GM12878 (cell line): ENCODE measurements around the gene PLEKHA7. TPM values are rescaled to one million over a fixed set of nuclear protein-coding genes. Genes with fewer than 3 reads are reported as not detected.

Source experiments
- ATAC-seq: fragments of 200-7000 bp; cut with Tn5 transposase; 3 replicates; pipeline ENCODE4 v1.9.1; 2020; ENCODE audit warnings: mild to moderate bottlenecking, moderate library complexity
- BruUV-seq: library from RNA; stranded (reverse); fragments of 400-500 nt; replicated peaks from 2 replicates; lab custom pipeline; 2021; lab: Mats Ljungman, UMichigan
- CTCF ChIA-PET: fragments of 300-600 bp; sonication (Branson Sonifier 250); formaldehyde crosslinking; extraction: SDS; loops from one replicate; lab custom pipeline; 2021; ENCODE audit warnings: inconsistent platforms; lab: Yijun Ruan, JAX
- POLR2A ChIA-PET: fragments of 350-600 bp; formaldehyde crosslinking; extraction: SDS; loops from one replicate; lab custom pipeline; 2021; ENCODE audit warnings: inconsistent platforms; lab: Charles Lee
- RAD21 ChIA-PET: fragments of 300-600 bp; sonication (Branson Sonifier 250); formaldehyde crosslinking; loops from one replicate; lab custom pipeline; 2023; ENCODE audit warnings: antibody characterized with exemption; ENCODE audit not compliant: unreplicated experiment; lab: Charles Lee
- SMC1A ChIA-PET: fragments of 300-600 bp; sonication (Branson Sonifier 250); formaldehyde crosslinking; loops from one replicate; lab custom pipeline; 2023; ENCODE audit not compliant: unreplicated experiment, uncharacterized antibody; lab: Charles Lee
- DNase-seq: peaks from one replicate; pipeline ENCODE4 v3.0.0-alpha.2; 2011; ENCODE audit warnings: low read depth, low spot score
- FAIRE-seq: peaks from 3 replicates; lab custom pipeline; 2011; peaks lifted over from hg19 to GRCh38; lab: Jason Lieb, UNC
- H2AFZ ChIP-seq: 2 replicates; pipeline ENCODE4 v1.6.0; 2011; ENCODE audit warnings: low read depth, low read length, control low read depth; ENCODE audit not compliant: control insufficient read depth
- H3K27ac ChIP-seq: 2 replicates; pipeline ENCODE4 v1.5.1; 2011; ENCODE audit warnings: control low read depth; ENCODE audit not compliant: control insufficient read depth, insufficient read depth
- H3K27me3 ChIP-seq, 2 experiments: replicated peaks in 1 of 2; 2 replicates each; pipeline versions ENCODE4 v1.6.0 to v1.6.1; 2011; ENCODE audit warnings: low read length in 1 of 2; ENCODE audit not compliant: control insufficient read depth in 2 of 2, insufficient read depth in 2 of 2
- H3K36me3 ChIP-seq, 2 experiments: 2 replicates each; pipeline ENCODE4 v1.5.1; 2011; ENCODE audit warnings: low read length in 1 of 2; ENCODE audit not compliant: control insufficient read depth in 2 of 2, insufficient read depth in 2 of 2
- H3K4me1 ChIP-seq: 2 replicates; pipeline ENCODE4 v1.6.1; 2011; ENCODE audit warnings: mild to moderate bottlenecking, low read length, moderate library complexity, mixed read lengths; ENCODE audit not compliant: control insufficient read depth, insufficient read depth
- H3K4me2 ChIP-seq: 2 replicates; pipeline ENCODE4 v1.6.0; 2011; ENCODE audit warnings: control low read depth; ENCODE audit not compliant: control insufficient read depth, insufficient read depth
- H3K4me3 ChIP-seq: fragments of 200-600 bp; sonication (generic); 2 replicates; pipeline ENCODE4 v1.5.1; 2016
- H3K79me2 ChIP-seq: 2 replicates; pipeline ENCODE4 v1.6.0; 2011; ENCODE audit warnings: low read length; ENCODE audit not compliant: control insufficient read depth, insufficient read depth
- H3K9ac ChIP-seq: 2 replicates; pipeline ENCODE4 v1.8.0; 2011; ENCODE audit warnings: low read length, control low read depth, mixed read lengths; ENCODE audit not compliant: control insufficient read depth, insufficient read depth
- H3K9me3 ChIP-seq: replicated peaks from 3 replicates; pipeline ENCODE4 v1.5.1; 2011; ENCODE audit warnings: mild to moderate bottlenecking, low read length; ENCODE audit not compliant: control insufficient read depth, insufficient read depth
- H4K20me1 ChIP-seq: 2 replicates; pipeline ENCODE4 v1.6.0; 2011; ENCODE audit not compliant: control insufficient read depth, insufficient read depth
- BMI1 ChIP-seq: fragments of 450-650 bp; IDR thresholded peaks from 2 replicates; pipeline ENCODE4 v1.6.1; 2016; ENCODE audit warnings: mild to moderate bottlenecking, moderate library complexity, borderline replicate concordance
- BRCA1 ChIP-seq: IDR thresholded peaks from 2 replicates; pipeline ENCODE4 v1.6.1; 2011; ENCODE audit warnings: low read depth, low read length, improper control_type of control experiment
- EGR1 ChIP-seq, 2 experiments: IDR thresholded peaks; 1 replicate in 1 of 2; 2 replicates in 1 of 2; pipeline ENCODE4 v1.6.1; 2011 to 2012; ENCODE audit warnings: low read depth in 2 of 2, low read length in 2 of 2, borderline replicate concordance in 1 of 2, mild to moderate bottlenecking in 1 of 2, moderate library complexity in 1 of 2
- GABPA ChIP-seq: IDR thresholded peaks from 2 replicates; pipeline ENCODE4 v1.6.1; 2014; ENCODE audit warnings: antibody characterized with exemption, low read depth, mild to moderate bottlenecking, inconsistent platforms
- IKZF2 ChIP-seq, 2 experiments: fragments of 450-650 bp; IDR thresholded peaks; 2 replicates each; pipeline ENCODE4 v1.6.1; 2017; ENCODE audit warnings: mild to moderate bottlenecking in 2 of 2, moderate library complexity in 2 of 2
- MEF2A ChIP-seq: IDR thresholded peaks from 2 replicates; pipeline ENCODE4 v1.6.1; 2011; ENCODE audit warnings: low read depth, mild to moderate bottlenecking, low read length, moderate library complexity; ENCODE audit not compliant: insufficient read depth
- MTA2 ChIP-seq: fragments of 450-650 bp; IDR thresholded peaks from 2 replicates; pipeline ENCODE4 v1.6.1; 2016; ENCODE audit warnings: low read depth, mild to moderate bottlenecking, moderate library complexity
- MTA3 ChIP-seq: IDR thresholded peaks from 2 replicates; pipeline ENCODE4 v1.6.1; 2012; ENCODE audit warnings: low read length, inconsistent platforms, borderline replicate concordance
- MYB ChIP-seq: fragments of 150-350 bp; IDR thresholded peaks from 2 replicates; pipeline ENCODE4 v1.6.1; 2014; ENCODE audit warnings: mild to moderate bottlenecking, low read depth, low read length, borderline replicate concordance
- NR2C2 ChIP-seq: IDR thresholded peaks from 2 replicates; pipeline ENCODE4 v1.6.1; 2011; ENCODE audit warnings: borderline replicate concordance, low read depth; ENCODE audit not compliant: control insufficient read depth, insufficient read length
- SIN3A ChIP-seq: IDR thresholded peaks from 2 replicates; pipeline ENCODE4 v1.6.1; 2012; ENCODE audit warnings: low read depth, low read length, improper control_type of control experiment
- SREBF1 ChIP-seq: IDR thresholded peaks from 2 replicates; pipeline ENCODE4 v1.6.1; 2012; ENCODE audit warnings: mild to moderate bottlenecking, low read length
- TAF1 ChIP-seq: IDR thresholded peaks from 2 replicates; pipeline ENCODE4 v1.6.1; 2011; ENCODE audit warnings: mild to moderate bottlenecking, low read depth, low read length, borderline replicate concordance
- TARDBP ChIP-seq: IDR thresholded peaks from 2 replicates; pipeline ENCODE4 v1.6.1; 2016; ENCODE audit warnings: borderline replicate concordance
- WGBS: methylation state at CpG from one replicate; pipeline ENCODE4 v1.1.6; 2016; ENCODE audit warnings: low lambda C conversion rate; ENCODE audit not compliant: insufficient replicate concordance, insufficient coverage; ENCODE audit errors: missing lambda C conversion rate; 5-methylcytosine and 5-hydroxymethylcytosine counted together
- in situ Hi-C: fragments of 300-500 bp; cut with MboI; formaldehyde crosslinking; loops from 9 replicates; pipeline ENCODE4 v1.14.3; 2018; ENCODE audit warnings: mixed read lengths
- intact Hi-C: fragments of 100-400 bp; cut with micrococcal nuclease; formaldehyde crosslinking; loops from one replicate; pipeline ENCODE4 v1.14.2; 2022; ENCODE audit not compliant: unreplicated experiment
- polyA plus RNA-seq, 11 experiments: library from polyadenylated mRNA; depleted of rRNA in 4 of 11; unstranded in 6 of 11; stranded (reverse) in 5 of 11; fragments of >200 nt; fragmentation: Nextera tagmentation in 4 of 11; fragmentation: Illumina TruSeq in 1 of 11; extraction: Ambion mirVana in 4 of 11; extraction: Trizol in 1 of 11; gene quantifications; 1 replicate in 1 of 11; 2 replicates in 10 of 11; pipeline versions ENCODE4 v1.2.1 to v1.2.3, GENCODE V29; 2011 to 2016; ENCODE audit warnings: inconsistent platforms in 2 of 11, missing spikeins in 2 of 11, low read depth in 1 of 11
- total RNA-seq, 4 experiments: library from RNA; depleted of rRNA in 3 of 4; stranded (reverse); fragments of >200 nt in 3 of 4; fragmentation: Illumina TruSeq in 1 of 4; extraction: Trizol in 1 of 4; gene quantifications; 2 replicates each; pipeline versions ENCODE4 v1.2.1 to v1.2.3, GENCODE V29; 2013 to 2021
- TF ChIP-seq, protein P1 (sequence below): IDR thresholded peaks from 2 replicates; pipeline ENCODE4 v1.6.1; 2012; ENCODE audit warnings: low read depth, low read length, improper control_type of control experiment
- TF ChIP-seq, protein P2 (sequence below): fragments of 450-650 bp; IDR thresholded peaks from 2 replicates; pipeline ENCODE4 v1.6.1; 2017; ENCODE audit warnings: antibody characterized with exemption, mild to moderate bottlenecking, moderate library complexity
- TF ChIP-seq, protein P3 (sequence below): IDR thresholded peaks from 2 replicates; pipeline ENCODE4 v1.6.1; 2012; ENCODE audit warnings: mild to moderate bottlenecking, low read depth, low read length

PLEKHA7 gene
- total and polyA plus RNA-seq, 10 of the 15 experiments (the other 5 are each of a cell fraction or from before 2014, with no cell fraction given) = 0.45 to 5.3 (median 2.1) TPM

DNA sequence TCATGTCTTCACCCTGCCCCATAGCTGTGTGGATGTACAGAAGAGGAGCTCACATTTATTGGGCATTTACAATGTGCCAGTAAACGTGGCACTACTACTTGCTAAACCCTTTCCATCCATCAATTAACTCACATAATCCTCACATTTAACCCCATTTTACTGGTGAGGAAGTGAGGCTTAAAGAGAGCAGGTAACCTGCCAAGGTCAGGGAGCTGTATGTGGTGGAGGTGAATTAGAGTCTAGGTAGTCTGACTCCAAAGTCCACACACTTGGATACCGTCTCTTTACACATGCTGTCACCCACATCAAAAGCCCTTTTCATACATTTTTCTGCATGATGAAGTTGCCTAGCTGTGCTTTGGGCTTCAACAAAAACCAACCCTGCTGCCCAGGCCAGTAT lies 10.8 kb downstream of the PLEKHA7 start (continued):
- TF ChIP-seq, protein P1, sequence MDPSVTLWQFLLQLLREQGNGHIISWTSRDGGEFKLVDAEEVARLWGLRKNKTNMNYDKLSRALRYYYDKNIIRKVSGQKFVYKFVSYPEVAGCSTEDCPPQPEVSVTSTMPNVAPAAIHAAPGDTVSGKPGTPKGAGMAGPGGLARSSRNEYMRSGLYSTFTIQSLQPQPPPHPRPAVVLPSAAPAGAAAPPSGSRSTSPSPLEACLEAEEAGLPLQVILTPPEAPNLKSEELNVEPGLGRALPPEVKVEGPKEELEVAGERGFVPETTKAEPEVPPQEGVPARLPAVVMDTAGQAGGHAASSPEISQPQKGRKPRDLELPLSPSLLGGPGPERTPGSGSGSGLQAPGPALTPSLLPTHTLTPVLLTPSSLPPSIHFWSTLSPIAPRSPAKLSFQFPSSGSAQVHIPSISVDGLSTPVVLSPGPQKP = no peak
- no peak for TF ChIP-seq SIN3A
- TF ChIP-seq SREBF1 = no peak
- TF ChIP-seq MYB = no peak
- TF ChIP-seq, protein P2, sequence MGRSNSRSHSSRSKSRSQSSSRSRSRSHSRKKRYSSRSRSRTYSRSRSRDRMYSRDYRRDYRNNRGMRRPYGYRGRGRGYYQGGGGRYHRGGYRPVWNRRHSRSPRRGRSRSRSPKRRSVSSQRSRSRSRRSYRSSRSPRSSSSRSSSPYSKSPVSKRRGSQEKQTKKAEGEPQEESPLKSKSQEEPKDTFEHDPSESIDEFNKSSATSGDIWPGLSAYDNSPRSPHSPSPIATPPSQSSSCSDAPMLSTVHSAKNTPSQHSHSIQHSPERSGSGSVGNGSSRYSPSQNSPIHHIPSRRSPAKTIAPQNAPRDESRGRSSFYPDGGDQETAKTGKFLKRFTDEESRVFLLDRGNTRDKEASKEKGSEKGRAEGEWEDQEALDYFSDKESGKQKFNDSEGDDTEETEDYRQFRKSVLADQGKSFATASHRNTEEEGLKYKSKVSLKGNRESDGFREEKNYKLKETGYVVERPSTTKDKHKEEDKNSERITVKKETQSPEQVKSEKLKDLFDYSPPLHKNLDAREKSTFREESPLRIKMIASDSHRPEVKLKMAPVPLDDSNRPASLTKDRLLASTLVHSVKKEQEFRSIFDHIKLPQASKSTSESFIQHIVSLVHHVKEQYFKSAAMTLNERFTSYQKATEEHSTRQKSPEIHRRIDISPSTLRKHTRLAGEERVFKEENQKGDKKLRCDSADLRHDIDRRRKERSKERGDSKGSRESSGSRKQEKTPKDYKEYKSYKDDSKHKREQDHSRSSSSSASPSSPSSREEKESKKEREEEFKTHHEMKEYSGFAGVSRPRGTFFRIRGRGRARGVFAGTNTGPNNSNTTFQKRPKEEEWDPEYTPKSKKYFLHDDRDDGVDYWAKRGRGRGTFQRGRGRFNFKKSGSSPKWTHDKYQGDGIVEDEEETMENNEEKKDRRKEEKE = no peak
- TF ChIP-seq BMI1 = no peak
- no peak for TF ChIP-seq TAF1
- TF ChIP-seq GABPA = no peak

DNA sequence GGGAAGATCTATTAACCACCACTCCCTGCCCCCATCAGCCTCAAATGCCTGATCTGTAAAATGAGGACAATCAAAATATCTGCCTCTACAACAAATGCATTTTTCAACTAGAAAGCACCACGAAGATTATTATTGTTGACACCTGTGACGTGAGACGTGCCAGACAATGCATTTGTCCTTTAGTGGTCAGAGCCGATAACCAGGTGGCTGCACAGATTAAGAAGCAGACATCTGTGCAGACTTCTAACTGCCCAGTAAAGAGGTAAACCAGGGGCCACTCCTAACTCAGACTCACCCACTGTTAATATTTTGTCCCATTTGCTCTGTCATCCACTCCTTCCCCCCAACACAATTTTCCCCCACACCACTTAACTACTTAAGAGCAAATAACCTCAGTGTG lies 11.7 kb downstream of the PLEKHA7 start:
- Histone ChIP-seq H3K4me3 (no peak overlapping the region), H3K9ac (no peak overlapping the region), H2AFZ (no peak overlapping the region), H3K4me2 (no peak overlapping the region), H3K9me3 (no peaks in the 10 kb centered on the region; the same call in 1 of the 3 replicates), H3K4me1 (no peaks in the 10 kb centered on the region), H4K20me1 (no peaks in the 10 kb centered on the region), H3K79me2 (no peaks in the 10 kb centered on the region), H3K27ac (no peak overlapping the region), H3K27me3 (no peaks in the 10 kb centered on the region), H3K36me3 (no peaks in the 10 kb centered on the region)
- intact Hi-C loops (no loop called here), in situ Hi-C loops (no loop called here)
- ChIA-PET SMC1A (no interaction called here), CTCF (no interaction called here), POLR2A (no interaction called here), RAD21 (no interaction called here)
- DNase-seq (no peak), FAIRE-seq (no peak), ATAC-seq (no peak)
- 58% methylated on average over 4 of the region's 4 CpGs for WGBS
- BruUV-seq = no TSS peak
- no peak for TF ChIP-seq MEF2A
- TF ChIP-seq, protein P3, sequence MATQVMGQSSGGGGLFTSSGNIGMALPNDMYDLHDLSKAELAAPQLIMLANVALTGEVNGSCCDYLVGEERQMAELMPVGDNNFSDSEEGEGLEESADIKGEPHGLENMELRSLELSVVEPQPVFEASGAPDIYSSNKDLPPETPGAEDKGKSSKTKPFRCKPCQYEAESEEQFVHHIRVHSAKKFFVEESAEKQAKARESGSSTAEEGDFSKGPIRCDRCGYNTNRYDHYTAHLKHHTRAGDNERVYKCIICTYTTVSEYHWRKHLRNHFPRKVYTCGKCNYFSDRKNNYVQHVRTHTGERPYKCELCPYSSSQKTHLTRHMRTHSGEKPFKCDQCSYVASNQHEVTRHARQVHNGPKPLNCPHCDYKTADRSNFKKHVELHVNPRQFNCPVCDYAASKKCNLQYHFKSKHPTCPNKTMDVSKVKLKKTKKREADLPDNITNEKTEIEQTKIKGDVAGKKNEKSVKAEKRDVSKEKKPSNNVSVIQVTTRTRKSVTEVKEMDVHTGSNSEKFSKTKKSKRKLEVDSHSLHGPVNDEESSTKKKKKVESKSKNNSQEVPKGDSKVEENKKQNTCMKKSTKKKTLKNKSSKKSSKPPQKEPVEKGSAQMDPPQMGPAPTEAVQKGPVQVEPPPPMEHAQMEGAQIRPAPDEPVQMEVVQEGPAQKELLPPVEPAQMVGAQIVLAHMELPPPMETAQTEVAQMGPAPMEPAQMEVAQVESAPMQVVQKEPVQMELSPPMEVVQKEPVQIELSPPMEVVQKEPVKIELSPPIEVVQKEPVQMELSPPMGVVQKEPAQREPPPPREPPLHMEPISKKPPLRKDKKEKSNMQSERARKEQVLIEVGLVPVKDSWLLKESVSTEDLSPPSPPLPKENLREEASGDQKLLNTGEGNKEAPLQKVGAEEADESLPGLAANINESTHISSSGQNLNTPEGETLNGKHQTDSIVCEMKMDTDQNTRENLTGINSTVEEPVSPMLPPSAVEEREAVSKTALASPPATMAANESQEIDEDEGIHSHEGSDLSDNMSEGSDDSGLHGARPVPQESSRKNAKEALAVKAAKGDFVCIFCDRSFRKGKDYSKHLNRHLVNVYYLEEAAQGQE = no peak
- no peak for TF ChIP-seq MTA2
- TF ChIP-seq NR2C2 = no peak
- no peak for TF ChIP-seq BRCA1
- no peak for TF ChIP-seq EGR1 (IDR thresholded peaks at IDR 0.05; ENCODE audit: borderline replicate concordance in 1 of 2, low read depth in 2 of 2, low read length in 2 of 2)
- TF ChIP-seq MTA3 = no peak
- no peak for TF ChIP-seq IKZF2 (IDR thresholded peaks at IDR 0.05)
- TF ChIP-seq TARDBP = no peak
